GM21381 (cell line): ENCODE data around the gene PALD1.

Source experiments
- ATAC-seq: cut with Tn5 transposase; IDR thresholded peaks from one replicate; pipeline ENCODE4 v1.9.1; 2021; ENCODE audit warnings: mild to moderate bottlenecking, moderate library complexity; ENCODE audit not compliant: unreplicated experiment

Gene PALD1

GRCh38 chr10:70504521-70505358 lies 26.2 kb downstream of the PALD1 start:
- ATAC-seq: no peak

DNA sequence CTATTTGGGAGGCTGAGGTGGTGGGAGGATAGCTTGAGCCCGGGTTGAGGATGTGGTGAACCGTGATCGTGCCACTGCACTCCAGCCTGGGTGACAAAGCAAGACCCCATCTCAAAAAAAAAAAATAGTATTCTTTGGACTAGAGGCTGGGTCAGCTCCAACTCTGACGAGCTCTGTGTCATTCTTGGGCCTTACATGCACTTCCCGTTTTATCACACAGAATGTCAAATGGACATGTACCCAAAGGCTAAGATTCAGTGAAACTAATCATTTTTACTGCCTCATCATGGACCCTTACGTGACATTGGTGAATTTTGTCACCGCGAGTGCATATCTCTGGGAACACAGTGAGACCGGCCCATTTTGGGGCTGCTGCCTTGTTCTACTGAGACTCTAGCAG lies 27.3 kb downstream of the PALD1 start:
- no peak for ATAC-seq

DNA sequence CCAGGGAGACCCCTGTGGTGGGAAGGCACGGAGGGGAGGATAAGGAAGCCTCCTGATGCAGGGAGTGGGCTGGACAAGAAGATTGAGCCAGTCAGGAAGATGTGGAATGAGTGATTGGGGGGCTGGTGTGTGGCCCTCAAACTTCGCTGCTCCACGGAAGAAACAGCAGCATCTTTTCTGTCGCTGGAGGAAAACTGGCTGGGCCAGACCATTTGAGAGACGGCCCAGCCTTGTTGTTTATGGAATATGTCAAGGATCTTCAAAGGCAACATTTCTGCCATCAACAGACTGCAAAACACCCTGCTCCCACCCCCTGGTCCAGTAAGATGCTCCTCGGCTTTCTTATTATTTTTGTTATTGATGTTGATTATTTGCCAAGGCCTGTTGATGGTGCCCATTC lies 29.4 kb downstream of the PALD1 start:
- no peak for ATAC-seq

- no peak for ATAC-seq
Measured at GRCh38 chr10:70508912-70509756, 30.6 kb downstream of the PALD1 start.

DNA sequence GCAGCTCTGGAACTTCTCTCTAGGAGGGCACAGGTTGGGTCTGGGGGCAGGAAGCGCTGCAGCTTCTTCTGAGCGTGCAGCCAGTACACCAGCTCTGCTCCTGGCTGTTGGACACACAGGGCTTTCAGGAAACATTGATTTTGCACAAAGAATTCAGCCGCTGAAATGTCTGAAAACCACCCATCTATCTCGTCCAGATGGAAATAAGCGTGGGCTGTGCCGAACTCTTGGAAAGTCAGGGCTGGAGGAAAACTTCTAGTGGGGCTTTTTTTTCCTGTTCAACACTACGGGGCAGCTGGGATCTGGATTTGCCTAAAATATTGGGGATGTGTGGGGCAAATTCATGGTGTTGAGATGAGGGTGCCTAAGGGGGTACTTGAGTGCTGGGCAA lies 31.2 kb downstream of the PALD1 start:
- ATAC-seq: no peak

DNA sequence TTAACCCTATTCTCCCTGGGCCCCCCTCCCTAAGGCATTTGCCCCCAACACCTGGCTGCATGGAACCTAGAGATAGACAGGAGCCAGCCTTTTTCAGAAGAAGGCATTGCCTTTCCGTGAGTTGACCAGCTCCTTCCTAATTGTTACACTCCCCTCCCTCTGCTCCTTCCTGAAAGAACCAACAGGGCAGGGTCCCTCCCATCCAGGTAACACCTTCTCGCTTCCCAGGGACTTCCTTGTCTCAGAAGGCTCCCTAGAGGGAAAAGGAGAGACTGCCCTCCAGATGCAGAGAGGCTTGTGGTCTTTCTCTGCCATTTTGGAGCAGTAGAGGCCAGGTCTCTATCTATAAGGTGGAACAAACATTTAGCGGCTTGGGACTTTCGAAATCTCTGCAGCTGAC lies 31.9 kb downstream of the PALD1 start:
- no peak for ATAC-seq

DNA sequence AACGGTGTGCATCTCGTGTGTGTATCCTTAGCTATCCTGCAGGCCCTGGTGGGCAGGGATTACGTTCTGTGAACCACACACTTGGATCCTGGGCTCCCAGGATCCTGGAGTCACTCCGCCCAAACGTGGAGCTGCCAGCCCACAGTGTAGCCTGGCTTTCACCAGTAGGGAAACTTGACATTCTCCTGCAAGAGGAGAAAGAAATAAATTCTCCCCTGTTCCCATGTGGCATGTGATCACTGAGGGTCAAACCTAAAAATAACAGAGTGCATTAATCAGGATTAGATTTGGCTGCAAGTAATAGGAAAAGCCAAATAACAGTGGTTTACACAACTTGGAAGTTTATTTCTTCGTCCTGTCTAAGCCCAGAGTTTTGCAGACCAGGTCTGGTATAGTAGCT lies 32.3 kb downstream of the PALD1 start:
- ATAC-seq: no peak

GRCh38 chr10:70512149-70512639 lies 33.6 kb downstream of the PALD1 start:
- no peak for ATAC-seq

DNA sequence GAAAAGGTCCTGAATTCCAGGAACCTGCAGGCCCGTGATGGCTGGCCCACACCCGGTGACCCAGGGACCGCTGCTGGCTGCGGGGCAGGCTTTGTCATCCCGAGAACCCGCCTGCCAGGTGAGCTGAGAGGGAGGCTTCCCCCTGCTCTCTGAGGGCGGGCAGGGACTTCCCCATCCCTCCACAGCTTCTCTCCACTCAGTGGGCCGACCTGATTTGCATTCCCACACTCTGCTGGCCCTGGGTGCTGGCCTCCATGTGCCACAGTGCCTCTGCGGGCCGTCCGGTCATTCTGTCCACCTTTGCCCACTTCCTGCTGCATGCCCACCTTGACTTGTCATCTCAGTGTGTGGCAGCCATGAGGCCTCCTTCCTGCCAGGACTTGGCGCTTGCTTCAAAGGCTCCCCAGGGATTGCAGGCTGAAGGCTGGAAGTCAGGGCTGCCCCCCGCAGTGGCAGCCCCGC lies 35.3 kb downstream of the PALD1 start:
- peak; percentile 91 for ATAC-seq

DNA sequence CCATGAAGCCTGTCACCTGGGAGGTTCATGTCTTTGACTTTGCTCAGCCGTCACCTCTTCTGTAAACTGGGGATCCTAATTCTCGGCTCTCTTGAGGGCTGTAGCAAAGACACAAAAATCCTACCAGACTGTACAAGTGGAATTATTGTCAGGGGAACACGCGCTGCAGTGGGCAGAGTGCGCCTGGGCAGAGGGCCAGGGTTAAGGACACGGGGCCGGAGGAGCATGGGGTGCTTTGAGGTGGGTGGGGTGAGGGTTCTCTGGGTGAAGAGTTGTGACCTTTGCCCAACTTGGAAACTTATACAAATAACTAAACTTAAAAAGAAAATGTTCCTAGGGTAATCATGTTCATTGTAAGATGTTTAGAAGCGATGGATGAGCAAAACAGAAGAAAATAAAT lies 36.0 kb downstream of the PALD1 start:
- ATAC-seq: no peak

DNA sequence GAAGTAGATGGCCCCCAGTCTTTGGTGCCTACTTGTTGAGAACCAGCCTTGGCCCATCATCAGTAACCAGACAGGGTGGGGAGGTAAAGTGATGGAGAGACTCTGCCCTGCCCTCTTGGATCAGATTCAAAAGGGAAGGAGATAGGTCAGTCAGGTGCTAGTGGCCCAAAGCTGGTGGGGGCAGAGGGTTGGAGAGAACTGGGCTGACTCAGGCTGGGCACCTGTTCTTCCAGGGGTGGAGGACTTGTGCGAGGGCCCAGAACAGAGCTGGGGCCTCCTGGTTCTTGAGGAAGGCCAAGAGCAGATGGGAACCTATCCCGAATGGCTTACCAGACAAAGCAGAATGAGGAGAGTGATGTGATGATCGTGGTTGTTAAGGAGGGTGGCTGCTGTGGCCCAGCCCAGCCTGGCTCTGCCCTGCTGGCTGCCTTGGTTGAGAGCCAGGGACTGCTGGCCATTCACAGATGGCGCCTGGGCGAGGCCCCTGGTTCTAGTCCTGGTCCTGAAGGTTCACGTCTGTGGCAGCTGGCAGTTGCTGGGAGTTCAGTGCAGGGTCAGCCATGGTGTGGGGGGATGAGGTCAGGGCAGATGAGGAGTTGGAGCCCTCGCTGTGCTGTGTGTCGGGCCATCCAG lies 36.6 kb downstream of the PALD1 start:
- no peak for ATAC-seq

DNA sequence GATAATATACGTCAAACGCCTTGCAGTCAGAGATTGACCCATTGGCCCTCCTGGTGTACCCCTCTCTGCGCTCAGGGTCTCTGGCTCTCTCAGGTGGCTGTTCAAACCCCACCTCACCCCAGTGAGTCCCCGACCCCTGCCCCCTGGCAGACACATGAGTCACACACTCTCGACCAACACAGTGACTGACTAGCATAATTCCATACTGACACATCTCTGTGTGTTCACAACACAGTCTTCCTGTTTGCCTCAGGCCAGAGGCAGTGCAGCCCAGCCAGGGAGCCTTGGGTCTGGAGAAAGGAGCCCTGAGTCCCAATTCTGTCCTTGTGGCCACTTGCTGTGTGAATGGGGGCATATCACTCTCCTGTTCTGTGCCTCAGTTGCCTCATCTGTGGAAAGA lies 40.1 kb downstream of the PALD1 start:
- no peak for ATAC-seq

GRCh38 chr10:70523057-70523456 lies 44.5 kb downstream of the PALD1 start:
- no peak for ATAC-seq

DNA sequence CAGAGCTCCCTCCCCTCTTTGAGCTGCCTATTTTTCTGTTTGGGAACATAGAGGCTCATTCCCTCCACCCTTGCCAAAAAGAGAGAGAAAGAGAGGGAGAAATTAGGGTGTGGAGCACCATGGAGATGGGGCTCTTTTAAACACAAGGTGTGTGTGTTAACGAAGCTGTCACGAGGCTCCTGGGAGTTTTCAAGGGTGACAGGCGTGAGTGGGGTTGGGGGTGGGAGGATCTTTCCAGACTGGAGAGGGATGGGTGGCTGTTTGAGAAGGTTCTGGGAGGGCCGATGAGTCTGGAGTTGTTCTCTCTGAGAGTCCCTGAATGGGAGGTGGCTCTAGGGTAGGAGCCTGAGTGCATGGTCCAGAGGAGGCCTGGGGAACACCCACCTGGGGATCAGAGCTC lies 45.0 kb downstream of the PALD1 start:
- no peak for ATAC-seq

GRCh38 chr10:70528314-70528713 lies 49.7 kb downstream of the PALD1 start:
- no peak for ATAC-seq

GRCh38 chr10:70528741-70529362 lies 50.3 kb downstream of the PALD1 start:
- ATAC-seq: no peak

DNA sequence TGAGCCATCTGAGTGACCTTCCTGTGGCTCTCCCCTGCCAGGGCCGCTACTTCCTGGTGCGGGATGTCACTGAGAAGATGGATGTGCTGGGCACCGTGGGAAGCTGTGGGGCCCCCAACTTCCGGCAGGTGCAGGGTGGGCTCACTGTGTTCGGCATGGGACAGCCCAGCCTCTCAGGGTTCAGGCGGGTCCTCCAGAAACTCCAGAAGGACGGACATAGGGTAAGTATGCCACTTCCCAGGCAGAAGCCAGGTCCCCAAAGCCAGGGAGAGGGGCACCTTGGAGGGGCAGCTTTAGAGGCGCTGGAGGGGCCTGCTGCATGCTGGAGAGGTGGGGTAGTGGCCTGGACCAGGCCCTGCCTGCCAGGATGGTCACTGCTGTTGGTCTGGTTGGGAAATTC lies 51.3 kb downstream of the PALD1 start:
- no peak for ATAC-seq

DNA sequence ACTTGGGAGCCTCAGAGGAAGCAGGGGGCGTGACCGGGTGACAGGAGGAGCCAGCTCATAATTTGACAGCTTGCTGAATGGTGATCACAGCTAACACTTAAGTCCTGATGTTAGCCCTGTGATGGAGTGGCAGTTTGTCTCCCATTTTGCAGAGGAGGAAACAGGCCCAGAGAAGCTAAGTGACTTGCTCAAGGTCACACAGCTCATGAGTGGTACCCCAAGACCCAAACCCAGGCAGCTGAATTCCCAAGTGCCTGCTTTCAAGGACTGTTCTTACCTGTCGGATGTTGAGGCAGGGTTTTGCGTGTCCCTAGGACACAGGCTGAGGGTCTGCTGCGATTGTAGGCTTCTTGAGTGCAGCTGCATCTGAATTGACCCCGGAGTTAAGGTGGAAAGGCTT lies 51.7 kb downstream of the PALD1 start:
- no peak for ATAC-seq

- no peak for ATAC-seq
Measured at GRCh38 chr10:70532554-70533188, 54.1 kb downstream of the PALD1 start.

DNA sequence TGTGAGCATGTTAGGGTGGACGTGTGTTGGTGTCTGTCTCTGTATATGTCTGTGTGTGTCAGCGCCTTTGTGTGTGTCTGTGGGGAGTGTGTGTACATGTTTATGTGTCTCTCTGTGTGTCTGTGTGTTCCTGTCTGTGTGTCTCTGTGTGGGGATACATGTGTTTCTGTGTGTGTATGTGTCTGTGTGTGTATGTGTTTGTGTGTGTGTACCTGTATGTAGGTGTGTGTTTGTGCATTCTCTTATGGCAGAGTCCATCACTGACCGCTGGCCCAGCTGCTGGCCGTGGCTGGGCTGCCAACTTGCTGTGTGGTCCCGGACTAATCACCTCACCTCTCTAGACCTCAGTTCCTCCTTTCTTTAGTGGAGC lies 54.6 kb downstream of the PALD1 start:
- ATAC-seq: no peak

DNA sequence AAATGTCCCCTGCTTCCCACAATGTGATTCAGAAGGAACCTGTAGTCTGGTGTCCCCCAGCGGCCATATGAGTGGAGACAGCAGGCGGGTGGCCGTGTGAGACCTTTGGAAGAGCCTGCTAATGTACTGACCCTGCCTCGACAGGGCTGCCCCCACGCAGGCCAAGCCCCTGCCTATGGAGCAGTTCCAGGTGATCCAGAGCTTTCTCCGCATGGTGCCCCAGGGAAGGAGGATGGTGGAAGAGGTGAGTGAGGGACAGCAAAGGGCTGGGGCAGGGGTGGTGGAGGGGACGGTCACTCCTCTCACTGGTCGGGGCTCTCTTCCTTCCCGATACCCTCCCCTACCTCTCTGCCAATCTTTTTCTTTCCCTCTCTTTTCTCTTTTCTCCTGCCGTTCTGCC lies 55.7 kb downstream of the PALD1 start:
- ATAC-seq: no peak
